Right lobe of liver (tissue), 4 donors: ENCODE results near the gene MYL5.

Experiments
- CTCF ChIP-seq, 4 donors: fragments of 200-600 bp in 3 of 4; fragments of 450-650 bp in 1 of 4; IDR thresholded peaks; one replicate each; pipeline versions ENCODE4 v1.5.1 to v1.8.0; 2016 to 2022; ENCODE audit warnings: antibody characterized with exemption in 4 of 4, mild to moderate bottlenecking in 2 of 4
- POLR2A ChIP-seq: fragments of 450-650 bp; IDR thresholded peaks from one replicate; pipeline ENCODE4 v1.6.1; 2017; ENCODE audit warnings: antibody characterized with exemption, mild to moderate bottlenecking
- donor health status: DM: no; HTN: no; CAD: no.
- donor health status: DM: no; HTN: no; CAD: no.
- donor health status: DM: no; HTN: yes; CAD: no.

DNA sequence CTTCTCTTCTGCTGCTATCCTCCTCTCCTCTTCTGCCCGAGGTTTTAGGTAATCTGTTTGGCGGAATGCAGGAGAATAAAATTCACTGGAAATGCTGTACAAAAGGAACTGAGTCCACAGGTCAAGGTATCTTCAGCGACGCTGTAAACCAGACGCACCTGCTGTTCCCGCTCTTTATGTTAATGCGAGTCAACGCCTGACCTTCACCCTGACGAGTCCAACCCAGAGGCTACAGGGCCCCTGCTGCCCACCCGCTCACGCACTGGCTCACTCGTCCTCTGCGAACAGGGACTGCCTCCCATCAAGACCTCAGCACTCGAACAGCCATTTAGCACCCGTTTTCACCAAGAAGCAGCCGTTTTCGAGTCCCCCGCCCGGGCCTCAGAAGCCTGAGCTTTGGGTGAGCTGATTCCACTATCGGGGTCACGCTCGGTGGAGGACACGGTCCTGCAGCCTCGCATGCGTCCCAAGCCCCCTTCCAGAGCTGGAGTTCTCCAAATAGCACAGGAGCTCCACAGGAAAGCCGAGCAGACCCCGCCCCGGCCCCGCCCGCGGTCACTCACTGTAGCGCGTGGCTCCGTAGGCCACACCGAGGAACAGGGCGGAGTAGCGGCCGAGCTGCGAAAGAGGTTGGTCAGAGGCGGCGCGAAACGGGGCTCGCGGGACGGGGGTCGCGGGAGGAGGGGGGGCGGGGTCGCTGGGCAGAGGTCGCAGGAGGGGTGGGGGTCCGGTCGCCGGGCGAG, 822 bp upstream of the MYL5 start:
- TF ChIP-seq POLR2A (no peak), CTCF (IDR thresholded peaks at IDR 0.05) (no peak)
